ENCODE results near the gene TMEM30A.
A peak's percentile ranks its signal among the peaks of the same experiment; 100 is the strongest.

Gene TMEM30A

GRCh38 chr6:75305573-75305972 lies 21.0 kb upstream of the TMEM30A start:
- no peaks in the 10 kb centered on the region for H3K4me1 ChIP-seq (ENCODE audit: control insufficient read depth, insufficient read depth, low read depth, low read length)
- H3K9ac ChIP-seq (ENCODE audit: low read length), result no peak overlapping the region
- H3K79me1 ChIP-seq (replicated peaks; ENCODE audit: low read length, poor library complexity, severe bottlenecking), result no peaks in the 10 kb centered on the region
- H4K8ac ChIP-seq (ENCODE audit: low read length), result no peak overlapping the region
- no peak overlapping the region for H3K14ac ChIP-seq (ENCODE audit: low read length in 2 of 2)
- H4K91ac ChIP-seq (ENCODE audit: low read length), result no peak overlapping the region
- no peak overlapping the region for H3K18ac ChIP-seq (ENCODE audit: low read depth in 1 of 2, low read length in 2 of 2)
- no peak overlapping the region for H2BK5ac ChIP-seq (ENCODE audit: low read depth, low read length, poor library complexity, severe bottlenecking)
- DNase-seq, result no peak
- H2BK15ac ChIP-seq (ENCODE audit: low read depth, poor library complexity, severe bottlenecking), result no peak overlapping the region
- no peak overlapping the region for H2AK5ac ChIP-seq (ENCODE audit: low read length, severe bottlenecking)
- H2BK12ac ChIP-seq (ENCODE audit: low read length in 2 of 2), result peak overlapping the region; percentile 65 to 85
- no peak overlapping the region for H3K4me2 ChIP-seq (ENCODE audit: low read length, poor library complexity, severe bottlenecking)
- no peaks in the 10 kb centered on the region for H3K27me3 ChIP-seq (ENCODE audit: control insufficient read depth in 1 of 2, insufficient read depth in 1 of 2, low read length in 2 of 2)
- no peak overlapping the region for H2AFZ ChIP-seq (ENCODE audit: low read depth, low read length)
- H3K27ac ChIP-seq (ENCODE audit: low read length, poor library complexity, severe bottlenecking), result no peak overlapping the region
- peaks cover 0 to 3% of the 10 kb centered on the region in 2 experiments for H3K36me3 ChIP-seq (ENCODE audit: control insufficient read depth in 1 of 2, insufficient read depth in 2 of 2, low read depth in 1 of 2, low read length in 2 of 2)
- peaks cover 6% of the 10 kb centered on the region for H3K9me3 ChIP-seq (ENCODE audit: control insufficient read depth, low read length)
- H3K23ac ChIP-seq (ENCODE audit: low read length in 2 of 2), result no peak overlapping the region
- WGBS, result 92% methylated on average over 4 of the region's 5 CpGs
- H2BK120ac ChIP-seq (ENCODE audit: low read depth, low read length), result no peak overlapping the region
- H3K4ac ChIP-seq (ENCODE audit: low read depth in 1 of 2, low read length in 2 of 2), result peak overlapping the region in 1 of 2 experiments; percentile 64
- no peak overlapping the region for H3K4me3 ChIP-seq (ENCODE audit: insufficient read depth in 1 of 2, low read depth in 1 of 2, low read length in 2 of 2)

GRCh38 chr6:75302280-75302679 lies 17.7 kb upstream of the TMEM30A start:
- H3K23ac ChIP-seq (ENCODE audit: low read length in 2 of 2), result no peak overlapping the region
- H3K18ac ChIP-seq (ENCODE audit: low read depth in 1 of 2, low read length in 2 of 2), result no peak overlapping the region
- H3K14ac ChIP-seq (ENCODE audit: low read length in 2 of 2), result no peak overlapping the region
- no peak overlapping the region for H3K9ac ChIP-seq (ENCODE audit: low read length)
- H4K8ac ChIP-seq (ENCODE audit: low read length), result no peak overlapping the region
- no peak overlapping the region for H3K4me3 ChIP-seq (ENCODE audit: insufficient read depth in 1 of 2, low read depth in 1 of 2, low read length in 2 of 2)
- H3K79me1 ChIP-seq (replicated peaks; ENCODE audit: low read length, poor library complexity, severe bottlenecking), result no peaks in the 10 kb centered on the region
- no peak overlapping the region for H4K91ac ChIP-seq (ENCODE audit: low read length)
- no peak overlapping the region for H3K27ac ChIP-seq (ENCODE audit: low read length, poor library complexity, severe bottlenecking)
- H2AFZ ChIP-seq (ENCODE audit: low read depth, low read length), result no peak overlapping the region
- no peak overlapping the region for H3K4me2 ChIP-seq (ENCODE audit: low read length, poor library complexity, severe bottlenecking)
- no peak overlapping the region for H2BK12ac ChIP-seq (ENCODE audit: low read length in 2 of 2)
- no peaks in the 10 kb centered on the region for H3K27me3 ChIP-seq (ENCODE audit: control insufficient read depth in 1 of 2, insufficient read depth in 1 of 2, low read length in 2 of 2)
- peaks cover 6% of the 10 kb centered on the region for H3K9me3 ChIP-seq (ENCODE audit: control insufficient read depth, low read length)
- H3K36me3 ChIP-seq (ENCODE audit: control insufficient read depth in 1 of 2, insufficient read depth in 2 of 2, low read depth in 1 of 2, low read length in 2 of 2), result no peaks in the 10 kb centered on the region
- H2BK5ac ChIP-seq (ENCODE audit: low read depth, low read length, poor library complexity, severe bottlenecking), result no peak overlapping the region
- no peak for DNase-seq
- no peaks in the 10 kb centered on the region for H3K4me1 ChIP-seq (ENCODE audit: control insufficient read depth, insufficient read depth, low read depth, low read length)
- H3K4ac ChIP-seq (ENCODE audit: low read depth in 1 of 2, low read length in 2 of 2), result no peak overlapping the region
- WGBS, result 96% methylated on average over 3 of the region's 3 CpGs
- H2AK5ac ChIP-seq (ENCODE audit: low read length, severe bottlenecking), result no peak overlapping the region
- no peak overlapping the region for H2BK120ac ChIP-seq (ENCODE audit: low read depth, low read length)
- no peak overlapping the region for H2BK15ac ChIP-seq (ENCODE audit: low read depth, poor library complexity, severe bottlenecking)

GRCh38 chr6:75301537-75301936 lies 16.9 kb upstream of the TMEM30A start:
- Histone ChIP-seq H2BK120ac (ENCODE audit: low read depth, low read length) (no peak overlapping the region), H3K9ac (ENCODE audit: low read length) (no peak overlapping the region), H2BK5ac (ENCODE audit: low read depth, low read length, poor library complexity, severe bottlenecking) (no peak overlapping the region)

DNA sequence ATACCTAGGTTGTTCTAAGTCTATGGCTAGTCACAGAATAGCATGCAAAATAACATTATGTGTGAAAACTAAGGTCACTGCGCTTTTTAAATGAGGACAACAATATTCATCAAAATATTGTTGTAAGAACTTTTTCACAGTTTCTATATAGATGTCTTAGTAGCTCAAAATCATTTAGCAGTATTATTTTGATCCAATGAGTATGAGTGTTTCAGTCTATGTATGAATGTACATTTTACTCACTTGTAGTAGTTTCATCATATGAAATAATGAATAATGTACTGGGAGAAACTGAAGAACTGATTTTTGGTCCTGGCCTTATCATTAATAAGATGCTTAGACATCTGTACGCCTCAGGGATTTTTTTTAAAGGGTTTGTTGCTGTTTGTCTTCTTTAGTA lies 16.5 kb upstream of the TMEM30A start:
- no peak overlapping the region for H3K23ac ChIP-seq (ENCODE audit: low read length in 2 of 2)
- H3K4ac ChIP-seq (ENCODE audit: low read depth in 1 of 2, low read length in 2 of 2), result no peak overlapping the region
- H2AK5ac ChIP-seq (ENCODE audit: low read length, severe bottlenecking), result no peak overlapping the region
- no peak overlapping the region for H3K27ac ChIP-seq (ENCODE audit: low read length, poor library complexity, severe bottlenecking)
- H2BK120ac ChIP-seq (ENCODE audit: low read depth, low read length), result no peak overlapping the region
- no peak for DNase-seq
- H2BK15ac ChIP-seq (ENCODE audit: low read depth, poor library complexity, severe bottlenecking), result no peak overlapping the region
- H3K27me3 ChIP-seq (ENCODE audit: control insufficient read depth in 1 of 2, insufficient read depth in 1 of 2, low read length in 2 of 2), result no peaks in the 10 kb centered on the region
- no peak overlapping the region for H3K14ac ChIP-seq (ENCODE audit: low read length in 2 of 2)
- no peak overlapping the region for H2BK12ac ChIP-seq (ENCODE audit: low read length in 2 of 2)
- H3K79me1 ChIP-seq (replicated peaks; ENCODE audit: low read length, poor library complexity, severe bottlenecking), result no peaks in the 10 kb centered on the region
- no peak overlapping the region for H4K8ac ChIP-seq (ENCODE audit: low read length)
- H3K18ac ChIP-seq (ENCODE audit: low read depth in 1 of 2, low read length in 2 of 2), result no peak overlapping the region
- H3K4me1 ChIP-seq (ENCODE audit: control insufficient read depth, insufficient read depth, low read depth, low read length), result no peaks in the 10 kb centered on the region
- no peak overlapping the region for H3K4me2 ChIP-seq (ENCODE audit: low read length, poor library complexity, severe bottlenecking)
- 100% methylated on average over 1 of the region's 2 CpGs for WGBS
- H2BK5ac ChIP-seq (ENCODE audit: low read depth, low read length, poor library complexity, severe bottlenecking), result no peak overlapping the region
- H3K36me3 ChIP-seq (ENCODE audit: control insufficient read depth in 1 of 2, insufficient read depth in 2 of 2, low read depth in 1 of 2, low read length in 2 of 2), result no peaks in the 10 kb centered on the region
- peaks cover 6% of the 10 kb centered on the region for H3K9me3 ChIP-seq (ENCODE audit: control insufficient read depth, low read length)
- no peak overlapping the region for H2AFZ ChIP-seq (ENCODE audit: low read depth, low read length)
- H4K91ac ChIP-seq (ENCODE audit: low read length), result no peak overlapping the region
- H3K4me3 ChIP-seq (ENCODE audit: insufficient read depth in 1 of 2, low read depth in 1 of 2, low read length in 2 of 2), result no peak overlapping the region
- H3K9ac ChIP-seq (ENCODE audit: low read length), result no peak overlapping the region

More at GRCh38 chr6:75301537-75301936, 16.9 kb upstream of the TMEM30A start:
- DNase-seq, result no peak
- H4K91ac ChIP-seq (ENCODE audit: low read length), result no peak overlapping the region
- H3K23ac ChIP-seq (ENCODE audit: low read length in 2 of 2), result no peak overlapping the region
- no peak overlapping the region for H3K27ac ChIP-seq (ENCODE audit: low read length, poor library complexity, severe bottlenecking)
- no peak overlapping the region for H3K4ac ChIP-seq (ENCODE audit: low read depth in 1 of 2, low read length in 2 of 2)
- H3K4me2 ChIP-seq (ENCODE audit: low read length, poor library complexity, severe bottlenecking), result no peak overlapping the region
- H2BK12ac ChIP-seq (ENCODE audit: low read length in 2 of 2), result no peak overlapping the region
- no peak overlapping the region for H2BK15ac ChIP-seq (ENCODE audit: low read depth, poor library complexity, severe bottlenecking)
- no peak overlapping the region for H3K18ac ChIP-seq (ENCODE audit: low read depth in 1 of 2, low read length in 2 of 2)
- no peaks in the 10 kb centered on the region for H3K36me3 ChIP-seq (ENCODE audit: control insufficient read depth in 1 of 2, insufficient read depth in 2 of 2, low read depth in 1 of 2, low read length in 2 of 2)
- H2AFZ ChIP-seq (ENCODE audit: low read depth, low read length), result no peak overlapping the region
- no peaks in the 10 kb centered on the region for H3K27me3 ChIP-seq (ENCODE audit: control insufficient read depth in 1 of 2, insufficient read depth in 1 of 2, low read length in 2 of 2)
- peaks cover 6% of the 10 kb centered on the region for H3K9me3 ChIP-seq (ENCODE audit: control insufficient read depth, low read length)
- H3K4me3 ChIP-seq (ENCODE audit: insufficient read depth in 1 of 2, low read depth in 1 of 2, low read length in 2 of 2), result no peak overlapping the region
- no peak overlapping the region for H2AK5ac ChIP-seq (ENCODE audit: low read length, severe bottlenecking)
- no peaks in the 10 kb centered on the region for H3K4me1 ChIP-seq (ENCODE audit: control insufficient read depth, insufficient read depth, low read depth, low read length)
- H3K79me1 ChIP-seq (replicated peaks; ENCODE audit: low read length, poor library complexity, severe bottlenecking), result no peaks in the 10 kb centered on the region
- H4K8ac ChIP-seq (ENCODE audit: low read length), result no peak overlapping the region
- H3K14ac ChIP-seq (ENCODE audit: low read length in 2 of 2), result no peak overlapping the region

All from mesenchymal stem cell (in vitro differentiated cells and primary cell).